K562 (cell line): ENCODE results near the gene FRMD3. TPM values are rescaled to one million over a fixed set of nuclear protein-coding genes. Genes with fewer than 3 reads are reported as not detected.
A peak's percentile ranks its signal among the peaks of the same experiment; 100 is the strongest.

Experiments used
- ATAC-seq: fragments of 200-7000 bp; cut with Tn5 transposase; 3 replicates; pipeline ENCODE4 v1.9.1; 2020; ENCODE audit warnings: moderate library complexity
- BruUV-seq: library from RNA; stranded (reverse); fragments of 400-500 nt; replicated peaks from 2 replicates; lab custom pipeline; 2021; lab: Mats Ljungman, UMichigan
- CTCF ChIA-PET: fragments of 300-600 bp; formaldehyde crosslinking; extraction: SDS; loops from one replicate; lab custom pipeline; 2021; ENCODE audit warnings: low intra/inter-chr PET ratio; lab: Yijun Ruan, JAX
- POLR2A ChIA-PET: fragments of 300-600, 350-650 bp; sonication (Branson Sonifier 250); formaldehyde crosslinking; extraction: SDS; loops from one replicate; lab custom pipeline; 2021; ENCODE audit warnings: antibody characterized with exemption, inconsistent platforms; lab: Yijun Ruan, JAX
- DNase-seq, 4 experiments: peaks; one replicate each; pipeline versions ENCODE4 v3.0.0 to v3.0.0-alpha.2; 2011 to 2018; ENCODE audit warnings: low spot score in 3 of 4, mixed read lengths in 3 of 4; ENCODE audit errors: extremely low read depth in 1 of 4
- FAIRE-seq: peaks from 2 replicates; lab custom pipeline; 2011; peaks lifted over from hg19 to GRCh38; lab: Jason Lieb, UNC
- H2AFZ ChIP-seq: 2 replicates; pipeline ENCODE4 v1.6.0; 2011; ENCODE audit warnings: low read depth, low read length, control low read depth, inconsistent platforms
- H3K27ac ChIP-seq: fragments of 200-600 bp; 3 replicates; pipeline ENCODE4 v1.8.0; 2011; ENCODE audit warnings: low read depth, mild to moderate bottlenecking, control low read depth, inconsistent platforms, low read length, moderate library complexity, mixed read lengths; ENCODE audit errors: extremely low read depth
- H3K27me3 ChIP-seq, 2 experiments: fragments of 300-600 bp in 1 of 2; 2 replicates in 1 of 2; 3 replicates in 1 of 2; pipeline versions ENCODE4 v1.6.0 to v1.8.0; 2011; ENCODE audit warnings: inconsistent platforms in 2 of 2, low read length in 2 of 2, mild to moderate bottlenecking in 1 of 2, mixed read lengths in 1 of 2, moderate library complexity in 1 of 2; ENCODE audit not compliant: control insufficient read depth in 2 of 2, insufficient read depth in 2 of 2
- H3K36me3 ChIP-seq: fragments of 300-600 bp; 3 replicates; pipeline ENCODE4 v1.8.0; 2011; ENCODE audit warnings: mild to moderate bottlenecking, low read length, inconsistent platforms; ENCODE audit not compliant: control insufficient read depth, insufficient read depth
- H3K4me1 ChIP-seq, 2 experiments: fragments of 200-600 bp in 1 of 2; replicated peaks in 1 of 2; 2 replicates in 1 of 2; 3 replicates in 1 of 2; pipeline versions ENCODE4 v1.5.1 to v1.8.0; 2011; ENCODE audit warnings: inconsistent platforms in 2 of 2, low read length in 2 of 2, mild to moderate bottlenecking in 1 of 2, mixed read lengths in 1 of 2, moderate library complexity in 1 of 2; ENCODE audit not compliant: control insufficient read depth in 2 of 2, insufficient read depth in 2 of 2
- H3K4me2 ChIP-seq: 2 replicates; pipeline ENCODE4 v1.6.1; 2011; ENCODE audit warnings: low read length, control low read depth, inconsistent platforms, mixed read lengths; ENCODE audit not compliant: insufficient read depth
- H3K4me3 ChIP-seq: fragments of 200-600 bp; sonication (generic), shearing (Covaris generic); 2 replicates; pipeline ENCODE4 v1.5.1; 2016; ENCODE audit warnings: control low read depth, inconsistent platforms
- H3K79me2 ChIP-seq: fragments of 200-600 bp; 3 replicates; pipeline ENCODE4 v1.8.0; 2011; ENCODE audit warnings: low read length, inconsistent platforms; ENCODE audit not compliant: control insufficient read depth, insufficient read depth
- H3K9ac ChIP-seq, 2 experiments: 2 replicates each; pipeline versions ENCODE4 v1.6.0 to v1.6.1; 2011; ENCODE audit warnings: low read depth in 2 of 2, low read length in 2 of 2, control low read depth in 1 of 2, inconsistent platforms in 1 of 2, mild to moderate bottlenecking in 1 of 2, mixed read lengths in 1 of 2; ENCODE audit not compliant: insufficient read depth in 1 of 2
- H3K9me1 ChIP-seq: one replicate; pipeline ENCODE4 v1.6.0; 2011; ENCODE audit warnings: inconsistent platforms, mild to moderate bottlenecking, low read length, moderate library complexity; ENCODE audit not compliant: control insufficient read depth, insufficient read depth
- H3K9me3 ChIP-seq: replicated peaks from 2 replicates; pipeline ENCODE4 v1.5.1; 2011; ENCODE audit warnings: low read depth, low read length, inconsistent platforms; ENCODE audit not compliant: control insufficient read depth, insufficient read depth
- H4K20me1 ChIP-seq: replicated peaks from 2 replicates; pipeline ENCODE4 v1.6.1; 2011; ENCODE audit warnings: low read length, inconsistent platforms, mixed read lengths; ENCODE audit not compliant: control insufficient read depth, insufficient read depth
- CCNT2 ChIP-seq: IDR thresholded peaks from 2 replicates; pipeline ENCODE4 v1.6.1; 2011; ENCODE audit warnings: borderline replicate concordance, low read depth, mild to moderate bottlenecking, moderate library complexity, mixed read lengths, low read length; ENCODE audit not compliant: insufficient read length; ENCODE audit errors: extremely low read depth
- ELK3 ChIP-seq: fragments of 450-650 bp; formaldehyde crosslinking; IDR thresholded peaks from 2 replicates; pipeline ENCODE4 v1.4.0; 2020; ENCODE audit warnings: mild to moderate bottlenecking
- HMG20B ChIP-seq: fragments of 250-450 bp; sonication (Bioruptor Pico); IDR thresholded peaks from 2 replicates; pipeline ENCODE4 v1.5.0; 2021; ENCODE audit warnings: mild to moderate bottlenecking
- TCF3 ChIP-seq: sonication (generic); formaldehyde crosslinking; IDR thresholded peaks from 2 replicates; pipeline ENCODE4 v1.4.0; 2020; ENCODE audit warnings: mild to moderate bottlenecking, missing genetic modification reagents
- TEAD4 ChIP-seq, 2 experiments: sonication (generic) in 1 of 2; formaldehyde crosslinking in 1 of 2; IDR thresholded peaks; 2 replicates each; pipeline versions ENCODE4 v1.6.1 to v1.8.0; 2012 to 2022; ENCODE audit warnings: borderline replicate concordance in 1 of 2, inconsistent platforms in 1 of 2, low read length in 1 of 2, mild to moderate bottlenecking in 1 of 2, missing genetic modification reagents in 1 of 2
- ZNF584 ChIP-seq: fragments of 200-800 bp; sonication (Bioruptor generic); IDR thresholded peaks from 2 replicates; pipeline ENCODE4 v1.6.1; 2016; ENCODE audit warnings: low read depth, mild to moderate bottlenecking, missing genetic modification characterization, missing compliant biosample characterization
- WGBS: fragments of 100-300 bp; shearing (Covaris generic); methylation state at CpG from one replicate; pipeline ENCODE4 v1.1.6; 2016; ENCODE audit warnings: low coverage, mixed read lengths; ENCODE audit not compliant: insufficient coverage; ENCODE audit errors: missing lambda C conversion rate; 5-methylcytosine and 5-hydroxymethylcytosine counted together
- in situ Hi-C: fragments of 300-500 bp; cut with MboI; formaldehyde crosslinking; loops from 4 replicates; pipeline ENCODE4 v1.15.0; 2018; ENCODE audit warnings: inconsistent platforms, mixed read lengths
- intact Hi-C: fragments of 100-400 bp; cut with micrococcal nuclease; formaldehyde crosslinking; loops from 2 replicates; pipeline ENCODE4 v1.14.2; 2022
- polyA plus RNA-seq, 8 experiments: library from polyadenylated mRNA; depleted of rRNA in 4 of 8; stranded (reverse) in 5 of 8; unstranded in 3 of 8; fragments of >200 nt; fragmentation: Nextera tagmentation in 2 of 8; fragmentation: Illumina TruSeq in 1 of 8; extraction: Ambion mirVana in 2 of 8; extraction: Trizol in 1 of 8; gene quantifications; 2 replicates each; pipeline versions ENCODE4 v1.2.1 to v1.2.3, GENCODE V29; 2011 to 2014; ENCODE audit warnings: inconsistent platforms in 1 of 8, missing spikeins in 1 of 8
- total RNA-seq, 7 experiments: library from RNA; depleted of rRNA in 6 of 7; stranded (reverse); fragments of >200 nt in 6 of 7; fragmentation: Illumina TruSeq in 2 of 7; extraction: Trizol in 2 of 7; gene quantifications; 2 replicates each; pipeline versions ENCODE4 v1.2.1 to v1.2.3, GENCODE V29; 2011 to 2021; ENCODE audit warnings: low replicate concordance in 1 of 7
- TF ChIP-seq, protein P1 (sequence below): fragments of 250-450 bp; sonication (Bioruptor Pico); IDR thresholded peaks from 2 replicates; pipeline ENCODE4 v1.4.0; 2020
- TF ChIP-seq, protein P2 (sequence below): sonication (generic); formaldehyde crosslinking; IDR thresholded peaks from 2 replicates; pipeline ENCODE4 v1.8.0; 2023; ENCODE audit warnings: mild to moderate bottlenecking, missing genetic modification reagents

Gene FRMD3
- total and polyA plus RNA-seq, 9 of the 15 experiments (the other 6 are each of a cell fraction or from before 2014, with no cell fraction given), result 0.09 to 0.51 (median 0.21) TPM

- TF ChIP-seq, protein P1, sequence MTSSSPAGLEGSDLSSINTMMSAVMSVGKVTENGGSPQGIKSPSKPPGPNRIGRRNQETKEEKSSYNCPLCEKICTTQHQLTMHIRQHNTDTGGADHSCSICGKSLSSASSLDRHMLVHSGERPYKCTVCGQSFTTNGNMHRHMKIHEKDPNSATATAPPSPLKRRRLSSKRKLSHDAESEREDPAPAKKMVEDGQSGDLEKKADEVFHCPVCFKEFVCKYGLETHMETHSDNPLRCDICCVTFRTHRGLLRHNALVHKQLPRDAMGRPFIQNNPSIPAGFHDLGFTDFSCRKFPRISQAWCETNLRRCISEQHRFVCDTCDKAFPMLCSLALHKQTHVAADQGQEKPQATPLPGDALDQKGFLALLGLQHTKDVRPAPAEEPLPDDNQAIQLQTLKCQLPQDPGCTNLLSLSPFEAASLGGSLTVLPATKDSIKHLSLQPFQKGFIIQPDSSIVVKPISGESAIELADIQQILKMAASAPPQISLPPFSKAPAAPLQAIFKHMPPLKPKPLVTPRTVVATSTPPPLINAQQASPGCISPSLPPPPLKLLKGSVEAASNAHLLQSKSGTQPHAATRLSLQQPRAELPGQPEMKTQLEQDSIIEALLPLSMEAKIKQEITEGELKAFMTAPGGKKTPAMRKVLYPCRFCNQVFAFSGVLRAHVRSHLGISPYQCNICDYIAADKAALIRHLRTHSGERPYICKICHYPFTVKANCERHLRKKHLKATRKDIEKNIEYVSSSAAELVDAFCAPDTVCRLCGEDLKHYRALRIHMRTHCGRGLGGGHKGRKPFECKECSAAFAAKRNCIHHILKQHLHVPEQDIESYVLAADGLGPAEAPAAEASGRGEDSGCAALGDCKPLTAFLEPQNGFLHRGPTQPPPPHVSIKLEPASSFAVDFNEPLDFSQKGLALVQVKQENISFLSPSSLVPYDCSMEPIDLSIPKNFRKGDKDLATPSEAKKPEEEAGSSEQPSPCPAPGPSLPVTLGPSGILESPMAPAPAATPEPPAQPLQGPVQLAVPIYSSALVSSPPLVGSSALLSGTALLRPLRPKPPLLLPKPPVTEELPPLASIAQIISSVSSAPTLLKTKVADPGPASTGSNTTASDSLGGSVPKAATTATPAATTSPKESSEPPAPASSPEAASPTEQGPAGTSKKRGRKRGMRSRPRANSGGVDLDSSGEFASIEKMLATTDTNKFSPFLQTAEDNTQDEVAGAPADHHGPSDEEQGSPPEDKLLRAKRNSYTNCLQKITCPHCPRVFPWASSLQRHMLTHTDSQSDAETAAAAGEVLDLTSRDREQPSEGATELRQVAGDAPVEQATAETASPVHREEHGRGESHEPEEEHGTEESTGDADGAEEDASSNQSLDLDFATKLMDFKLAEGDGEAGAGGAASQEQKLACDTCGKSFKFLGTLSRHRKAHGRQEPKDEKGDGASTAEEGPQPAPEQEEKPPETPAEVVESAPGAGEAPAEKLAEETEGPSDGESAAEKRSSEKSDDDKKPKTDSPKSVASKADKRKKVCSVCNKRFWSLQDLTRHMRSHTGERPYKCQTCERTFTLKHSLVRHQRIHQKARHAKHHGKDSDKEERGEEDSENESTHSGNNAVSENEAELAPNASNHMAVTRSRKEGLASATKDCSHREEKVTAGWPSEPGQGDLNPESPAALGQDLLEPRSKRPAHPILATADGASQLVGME (CRISPR knock-in tag), result no peak
- TF ChIP-seq TEAD4 (IDR thresholded peaks at IDR 0.05; ENCODE audit: low read length) (0 out of 2 replicates have a peak, but pooled peaks have one; percentile 40), TEAD4 (CRISPR knock-in tag; IDR thresholded peaks at IDR 0.05; ENCODE audit: borderline replicate concordance) (no peak)
Measured at GRCh38 chr9:83271665-83272071, 266.5 kb downstream of the FRMD3 start (continued).

GRCh38 chr9:83270116-83270515, 268.1 kb downstream of the FRMD3 start:
- 0% methylated on average over 3 of the region's 3 CpGs for WGBS
- ChIA-PET CTCF (no interaction called here), POLR2A (no interaction called here)
- Histone ChIP-seq H3K4me1 (no peaks in the 10 kb centered on the region; a peak in 1 of 5 replicates), H3K27me3 (no peaks in the 10 kb centered on the region), H3K9ac (no peak overlapping the region), H3K79me2 (no peaks in the 10 kb centered on the region), H3K4me3 (no peak overlapping the region), H3K36me3 (no peaks in the 10 kb centered on the region), H3K9me1 (no peaks in the 10 kb centered on the region), H3K4me2 (no peak overlapping the region), H3K9me3 (no peaks in the 10 kb centered on the region), H3K27ac (no peak overlapping the region), H4K20me1 (no peaks in the 10 kb centered on the region), H2AFZ (no peak overlapping the region)
- intact Hi-C loops, result no loop called here
- no TSS peak for BruUV-seq
- FAIRE-seq (no peak), ATAC-seq (no peak), DNase-seq (no peak)
- in situ Hi-C loops, result no loop called here
- TF ChIP-seq, protein P2, sequence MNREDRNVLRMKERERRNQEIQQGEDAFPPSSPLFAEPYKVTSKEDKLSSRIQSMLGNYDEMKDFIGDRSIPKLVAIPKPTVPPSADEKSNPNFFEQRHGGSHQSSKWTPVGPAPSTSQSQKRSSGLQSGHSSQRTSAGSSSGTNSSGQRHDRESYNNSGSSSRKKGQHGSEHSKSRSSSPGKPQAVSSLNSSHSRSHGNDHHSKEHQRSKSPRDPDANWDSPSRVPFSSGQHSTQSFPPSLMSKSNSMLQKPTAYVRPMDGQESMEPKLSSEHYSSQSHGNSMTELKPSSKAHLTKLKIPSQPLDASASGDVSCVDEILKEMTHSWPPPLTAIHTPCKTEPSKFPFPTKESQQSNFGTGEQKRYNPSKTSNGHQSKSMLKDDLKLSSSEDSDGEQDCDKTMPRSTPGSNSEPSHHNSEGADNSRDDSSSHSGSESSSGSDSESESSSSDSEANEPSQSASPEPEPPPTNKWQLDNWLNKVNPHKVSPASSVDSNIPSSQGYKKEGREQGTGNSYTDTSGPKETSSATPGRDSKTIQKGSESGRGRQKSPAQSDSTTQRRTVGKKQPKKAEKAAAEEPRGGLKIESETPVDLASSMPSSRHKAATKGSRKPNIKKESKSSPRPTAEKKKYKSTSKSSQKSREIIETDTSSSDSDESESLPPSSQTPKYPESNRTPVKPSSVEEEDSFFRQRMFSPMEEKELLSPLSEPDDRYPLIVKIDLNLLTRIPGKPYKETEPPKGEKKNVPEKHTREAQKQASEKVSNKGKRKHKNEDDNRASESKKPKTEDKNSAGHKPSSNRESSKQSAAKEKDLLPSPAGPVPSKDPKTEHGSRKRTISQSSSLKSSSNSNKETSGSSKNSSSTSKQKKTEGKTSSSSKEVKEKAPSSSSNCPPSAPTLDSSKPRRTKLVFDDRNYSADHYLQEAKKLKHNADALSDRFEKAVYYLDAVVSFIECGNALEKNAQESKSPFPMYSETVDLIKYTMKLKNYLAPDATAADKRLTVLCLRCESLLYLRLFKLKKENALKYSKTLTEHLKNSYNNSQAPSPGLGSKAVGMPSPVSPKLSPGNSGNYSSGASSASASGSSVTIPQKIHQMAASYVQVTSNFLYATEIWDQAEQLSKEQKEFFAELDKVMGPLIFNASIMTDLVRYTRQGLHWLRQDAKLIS (CRISPR knock-in tag), result no peak
- TF ChIP-seq TCF3 (CRISPR knock-in tag) (peak; percentile 30; the same call in 1 of the 2 replicates), HMG20B (no peak), ZNF584 (CRISPR knock-in tag) (no peak), CCNT2 (no peak), ELK3 (no peak)
